Renal pelvis (tissue), 4 donors: ENCODE data around the gene FAM151B. TPM values are rescaled to one million over a fixed set of nuclear protein-coding genes. Genes with fewer than 3 reads are reported as not detected.
"Not testable (repeated sequence)": the region's sequence is repeated elsewhere in the genome, so short reads cannot be mapped to it uniquely, and the experiment has no call there.

Source experiments
- DNase-seq: peaks from one replicate; pipeline ENCODE4 v3.0.0-alpha.2; 2013
- polyA plus RNA-seq, 3 donors: library from polyadenylated mRNA; unstranded; fragments of 120-200 nt; gene quantifications; one replicate each; pipeline ENCODE4 v1.2.1, GENCODE V29; 2013; ENCODE audit not compliant: insufficient read length in 3 of 3

The FAM151B gene
- polyA plus RNA-seq, 3 donors, result 1.4 to 5.0 (median 3.1) TPM

DNA sequence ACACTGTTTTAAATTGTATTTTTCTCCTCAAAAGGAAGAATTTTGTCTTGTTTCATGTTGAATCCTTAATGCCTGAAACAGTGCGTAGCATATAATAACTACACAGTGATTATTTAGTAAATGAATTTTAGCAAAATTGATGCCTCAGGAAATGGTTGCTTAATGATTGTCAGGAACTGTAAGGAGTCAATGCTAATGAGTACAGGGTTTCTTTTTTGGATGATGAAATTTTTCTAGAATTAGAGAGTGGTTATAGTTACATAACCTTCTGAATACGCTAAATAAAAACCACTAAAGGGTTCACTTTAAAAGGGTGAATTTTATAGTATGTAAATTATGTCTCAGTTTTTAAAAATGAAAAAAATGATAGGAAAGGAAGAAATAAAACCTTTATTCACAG is 14.9 kb downstream of the FAM151B start:
- DNase-seq, result no peak

DNA sequence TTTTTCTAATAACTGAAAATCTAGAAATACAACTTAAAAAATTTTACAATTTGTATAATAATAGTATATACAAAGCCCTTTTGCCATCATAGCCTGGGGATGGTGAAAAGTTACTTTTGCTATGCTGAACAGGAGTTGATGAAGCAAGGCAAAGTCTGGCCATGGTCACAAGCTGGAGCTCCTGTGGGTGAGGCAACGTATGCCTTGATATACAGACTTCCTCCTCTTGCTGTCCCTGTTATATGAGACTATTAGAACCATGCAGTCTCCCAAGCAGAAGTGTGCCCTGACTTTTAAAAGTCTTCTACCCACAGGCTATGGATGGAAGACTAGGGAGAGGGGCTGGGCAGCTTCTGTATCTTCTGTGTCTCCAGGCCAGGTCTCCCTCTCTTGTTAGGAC is 15.7 kb downstream of the FAM151B start:
- no peak for DNase-seq

DNA sequence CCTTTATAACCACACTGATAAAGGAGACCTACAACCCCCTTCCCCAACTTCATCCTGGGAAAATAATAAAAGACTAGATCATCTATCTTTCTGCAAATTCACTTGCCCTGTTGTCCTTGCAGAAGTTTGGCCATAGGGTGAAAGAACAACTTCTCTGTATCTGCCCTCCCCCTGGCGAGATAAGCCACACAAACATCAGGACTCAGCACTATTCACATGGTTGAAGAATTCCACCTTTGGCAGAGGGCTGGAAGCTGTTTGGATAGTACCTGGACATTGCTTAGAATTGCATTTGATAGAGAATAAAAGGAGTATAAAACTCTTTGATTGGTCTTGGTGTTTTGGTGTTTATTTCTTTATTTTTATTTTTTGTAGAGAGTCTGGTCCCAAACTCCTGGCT is 16.9 kb downstream of the FAM151B start:
- no peak for DNase-seq

DNA sequence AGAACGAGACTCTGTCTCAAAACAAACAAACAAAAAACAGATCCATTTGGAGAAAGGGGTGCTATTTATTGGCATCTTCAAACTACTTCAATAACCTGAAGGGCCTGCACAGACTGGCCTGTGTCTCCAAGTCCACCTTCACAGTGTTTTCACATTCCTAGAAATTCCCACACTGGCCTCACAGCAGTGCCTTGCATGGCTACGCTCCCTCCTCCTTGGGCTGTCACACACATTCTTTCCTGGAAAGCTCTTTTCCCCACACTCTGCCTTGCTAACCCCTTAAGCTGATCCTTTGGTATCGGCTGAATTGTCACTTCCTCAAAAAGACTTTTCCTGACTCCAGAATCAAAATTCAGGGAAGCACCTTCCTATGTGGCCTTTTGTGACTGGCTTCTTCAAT is 19.8 kb downstream of the FAM151B start:
- DNase-seq, result no peak

DNA sequence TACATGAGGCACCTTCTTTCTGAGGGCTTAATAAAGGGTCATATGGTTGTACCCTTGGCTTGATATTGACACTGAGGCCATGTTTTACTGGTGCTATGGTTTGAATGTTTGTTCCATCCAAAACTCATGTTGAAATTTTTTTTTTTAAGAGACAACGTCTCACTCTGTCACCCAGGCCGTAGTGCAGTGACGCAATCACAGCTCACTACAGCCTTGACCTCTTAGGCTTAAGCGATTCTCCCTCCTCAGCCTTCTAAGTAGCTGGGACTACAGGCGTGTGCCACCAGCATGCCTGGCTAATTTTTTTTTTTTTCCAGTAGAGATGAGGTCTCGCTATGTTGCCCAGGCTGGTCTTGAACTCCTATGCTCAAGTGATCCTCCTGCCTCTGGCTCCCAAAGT is 20.9 kb downstream of the FAM151B start:
- no peak for DNase-seq

DNA sequence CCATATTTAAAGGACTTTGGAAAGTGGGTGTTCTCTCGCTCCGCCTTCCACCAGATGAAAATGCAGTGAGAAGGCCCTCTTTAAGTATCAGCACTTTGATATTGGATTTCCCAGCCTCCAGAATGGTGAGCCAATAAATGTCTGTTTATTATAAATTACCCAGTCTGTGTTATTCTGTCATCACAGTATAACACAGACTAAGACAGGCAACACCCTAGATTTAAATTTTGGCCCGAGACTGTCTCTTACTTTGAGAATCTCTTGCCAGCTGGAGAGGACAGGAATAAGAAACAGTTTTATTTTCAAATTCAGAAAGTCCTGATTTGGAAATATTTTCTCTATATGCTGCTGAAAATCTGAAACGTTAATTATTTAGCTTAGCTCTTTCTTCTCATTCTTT is 21.5 kb downstream of the FAM151B start:
- no peak for DNase-seq

DNA sequence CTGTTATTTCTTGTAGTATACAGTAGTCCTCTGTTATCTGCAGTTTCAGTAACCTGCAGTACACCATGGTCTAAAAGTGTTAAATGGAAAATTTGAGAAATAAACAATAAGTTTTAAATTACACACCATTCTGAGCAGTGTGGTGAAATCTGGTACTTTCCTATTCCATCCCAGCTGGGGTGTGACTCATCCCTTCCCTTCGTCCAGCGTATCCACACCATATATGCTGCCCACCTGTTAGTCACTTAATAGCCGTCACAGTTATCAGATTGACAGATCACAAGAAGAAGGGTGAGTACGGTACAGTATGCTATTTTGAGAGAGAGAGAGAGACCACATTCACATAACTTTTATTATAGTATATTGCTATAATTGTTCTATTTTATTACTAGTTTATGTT is 28.9 kb downstream of the FAM151B start:
- no peak for DNase-seq

DNA sequence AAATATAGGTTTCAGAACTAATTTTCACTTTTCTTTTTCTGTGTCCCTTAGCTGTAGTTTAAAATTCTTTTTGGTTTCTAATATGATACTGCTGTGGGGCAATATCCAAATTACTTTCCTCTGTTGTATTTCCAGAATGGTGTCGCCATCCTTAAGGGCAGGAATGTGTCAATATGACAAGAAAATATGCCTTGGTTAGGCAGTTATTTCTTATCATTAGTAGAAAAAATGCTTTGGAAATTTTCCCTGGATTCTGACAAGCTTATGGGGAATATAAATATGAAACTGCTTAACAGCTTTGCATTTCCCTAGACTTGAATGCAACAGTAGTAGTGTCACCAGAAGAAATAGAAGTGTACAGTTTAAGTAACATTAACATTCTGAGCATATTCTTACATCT is 52.8 kb downstream of the FAM151B start:
- DNase-seq, result no peak

DNA sequence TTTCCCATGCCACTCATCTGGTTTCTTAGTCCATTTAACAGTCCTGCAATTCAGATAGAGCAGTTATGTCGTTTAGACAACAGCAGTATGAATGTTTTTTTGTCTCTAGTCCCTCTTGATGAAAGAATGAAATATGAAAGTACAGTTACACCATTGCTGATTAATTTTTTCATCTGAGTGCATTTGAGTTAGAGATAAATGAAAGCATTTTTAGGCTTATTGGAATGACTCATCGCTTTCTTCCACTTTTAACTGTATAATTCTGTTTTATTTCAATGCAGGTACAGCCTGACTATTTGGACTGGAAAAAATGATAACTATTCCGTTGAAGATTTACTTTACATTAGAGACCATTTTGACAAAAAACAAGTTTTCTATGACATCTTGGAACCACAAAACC is 53.5 kb downstream of the FAM151B start:
- no peak for DNase-seq

DNA sequence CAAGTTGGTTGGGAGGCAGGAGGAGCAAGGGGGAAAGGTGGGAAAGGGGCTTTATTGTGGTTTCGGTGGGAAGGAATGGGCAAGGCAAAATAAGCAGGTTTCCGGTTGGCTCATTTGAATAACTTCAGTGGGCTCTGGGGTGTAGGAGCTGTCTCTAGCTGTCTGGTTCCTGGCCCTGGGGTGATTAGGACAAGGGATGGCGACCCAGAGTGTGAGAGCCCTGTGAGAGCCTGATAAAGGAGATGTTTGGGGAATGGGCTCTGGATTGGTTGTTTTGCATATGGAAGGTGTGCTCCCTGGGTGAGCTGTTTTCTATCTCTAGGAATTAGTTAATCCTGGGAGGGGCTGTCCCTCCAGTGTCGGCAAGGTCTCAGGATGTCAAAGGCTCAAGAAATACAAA is 66.7 kb downstream of the FAM151B start:
- DNase-seq, result no peak

DNA sequence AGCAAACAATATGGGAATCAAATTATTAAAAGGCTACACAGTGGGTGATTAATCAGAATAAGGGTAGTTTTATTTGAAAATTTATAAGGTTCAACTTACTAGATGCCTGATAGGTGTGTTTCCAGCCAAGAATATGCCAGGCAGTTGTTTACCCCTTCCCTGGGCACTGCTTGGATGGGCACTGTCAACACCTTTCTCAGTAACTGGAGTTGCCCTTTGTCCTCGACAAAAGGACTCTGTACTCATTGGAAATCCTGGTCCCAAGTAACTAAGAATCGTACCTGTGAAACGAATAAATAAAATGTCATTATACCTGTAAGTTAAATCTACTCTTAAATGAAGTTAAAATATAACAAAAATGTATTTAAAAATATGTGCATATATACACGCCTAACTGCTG is 67.2 kb downstream of the FAM151B start:
- DNase-seq, result no peak

DNA sequence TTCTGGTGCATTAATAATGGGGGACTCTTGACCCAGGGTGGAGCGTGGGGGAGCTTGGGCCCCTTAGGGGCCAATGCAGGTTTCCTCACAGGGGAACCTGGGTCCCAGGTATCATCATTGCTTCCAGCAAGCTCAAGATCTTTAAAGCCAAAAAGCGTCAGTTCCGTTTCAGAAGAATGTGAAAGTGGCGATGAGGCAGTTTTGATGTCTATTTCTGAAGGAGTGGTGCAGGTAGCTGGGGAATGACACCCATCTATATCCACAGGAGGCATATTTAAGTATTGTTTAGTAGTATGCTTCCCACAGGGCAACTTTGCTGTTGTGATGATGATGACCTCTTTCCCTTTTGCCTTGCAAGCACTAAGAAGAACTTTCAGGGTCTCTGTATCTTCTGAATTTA is 71.3 kb downstream of the FAM151B start:
- DNase-seq, result no peak

DNA sequence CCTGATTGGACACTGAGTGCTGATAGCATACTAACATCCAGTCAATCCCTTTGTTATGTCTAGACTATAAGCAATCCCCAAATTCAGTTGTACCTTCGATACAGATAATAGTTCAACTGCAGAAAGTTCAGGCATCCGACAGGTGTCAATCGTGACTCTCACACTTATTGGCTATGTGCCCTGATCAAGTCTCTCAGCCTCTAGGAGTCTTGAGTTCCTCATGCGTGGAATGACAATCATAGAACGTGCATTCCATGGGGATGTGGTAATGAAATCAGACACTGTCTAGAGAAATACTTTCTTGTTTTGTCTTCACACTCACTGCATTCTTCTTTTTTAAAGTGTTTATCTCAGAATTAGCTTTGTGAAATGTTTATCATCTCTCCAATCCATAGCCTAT is 77.4 kb downstream of the FAM151B start:
- no peak for DNase-seq

DNA sequence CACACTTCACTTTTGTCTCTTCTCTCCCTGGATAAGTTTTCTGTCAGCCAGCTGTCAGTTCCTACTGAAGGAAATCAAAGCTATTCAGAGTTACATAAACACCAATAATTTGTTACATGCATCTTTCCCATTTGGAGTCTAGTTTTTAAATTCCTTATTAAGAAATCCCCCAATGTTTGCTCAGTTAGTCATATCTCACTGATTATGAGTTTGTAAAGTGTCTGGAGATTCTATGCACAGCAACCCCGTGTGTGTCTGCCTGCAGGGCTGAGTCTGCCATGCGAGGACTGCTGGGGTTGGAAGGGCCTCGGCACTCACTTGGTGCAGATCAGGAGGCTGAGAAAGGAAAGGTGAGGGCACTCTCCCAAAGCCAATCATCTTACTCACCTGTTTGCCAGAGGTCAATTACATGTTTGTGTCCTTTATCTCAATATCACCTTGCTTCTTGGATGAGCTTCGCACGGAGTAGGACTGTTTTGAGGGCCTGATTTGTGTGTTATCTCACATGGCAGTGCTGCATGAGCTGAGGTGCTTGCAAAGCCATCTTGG is 78.9 kb downstream of the FAM151B start:
- no peak for DNase-seq

DNA sequence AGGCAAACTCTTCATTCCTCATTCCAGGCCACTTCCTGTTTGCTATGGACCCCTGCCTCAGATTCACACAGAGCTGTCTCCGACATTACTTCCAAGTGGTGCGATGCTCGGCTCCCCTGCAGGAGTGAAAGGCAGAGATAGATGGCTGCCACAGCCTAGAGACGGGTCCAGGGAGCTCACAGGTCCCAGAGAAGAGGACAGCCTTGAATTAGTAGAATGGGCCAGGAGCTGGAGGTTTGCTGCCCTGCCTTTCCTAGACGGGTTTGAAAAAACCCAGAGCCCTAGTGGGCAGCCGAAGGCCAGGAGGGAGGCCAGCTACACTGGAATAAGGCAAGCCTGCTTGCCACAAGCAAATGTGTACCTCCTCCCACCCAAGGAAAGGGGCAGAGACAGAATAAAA is 80.4 kb downstream of the FAM151B start:
- DNase-seq, result no peak

DNA sequence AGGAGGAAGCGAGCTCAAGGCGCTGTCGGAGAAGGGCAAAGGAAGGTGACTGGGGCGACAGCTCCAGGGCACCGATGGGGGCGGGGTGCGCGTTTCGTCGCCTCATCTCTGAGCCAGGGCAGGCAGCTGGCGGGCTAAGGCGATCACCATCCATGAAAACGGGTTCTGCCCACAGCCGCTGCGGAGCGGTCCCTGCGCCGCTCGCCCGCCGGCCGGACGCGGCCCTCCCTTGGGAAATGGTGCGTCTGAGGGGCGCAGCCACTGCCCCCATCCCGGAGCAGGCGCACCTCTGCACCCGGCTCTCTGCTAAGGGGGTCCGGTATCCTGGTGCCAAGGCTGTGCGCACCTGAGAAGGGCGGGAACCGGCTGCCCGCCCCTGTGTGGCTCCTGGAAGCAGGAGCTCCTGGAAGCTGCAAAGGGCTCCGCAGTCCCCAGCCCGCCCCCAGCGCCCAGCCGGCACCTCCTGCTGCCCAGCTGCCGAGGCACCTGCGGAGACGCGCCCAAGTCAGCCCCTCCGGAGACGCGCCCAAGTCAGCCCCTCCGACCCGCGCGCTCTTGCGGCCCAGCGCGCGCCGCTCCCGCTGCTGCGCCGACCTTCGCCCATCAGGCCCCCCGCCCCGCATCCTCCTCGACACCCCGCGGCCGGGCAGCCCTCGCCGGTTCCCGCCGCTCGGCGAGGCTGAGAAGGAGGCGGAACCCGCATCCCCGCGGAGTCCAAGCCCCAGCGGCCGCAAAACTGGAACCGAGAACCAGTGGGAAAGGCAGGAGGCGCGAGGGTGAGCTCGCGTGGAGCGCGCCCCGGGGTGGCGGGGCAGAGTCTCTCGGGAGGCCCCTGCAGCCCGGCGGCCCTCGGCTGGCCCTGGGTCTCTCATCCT is 81.4 kb downstream of the FAM151B start:
- no peak for DNase-seq

DNA sequence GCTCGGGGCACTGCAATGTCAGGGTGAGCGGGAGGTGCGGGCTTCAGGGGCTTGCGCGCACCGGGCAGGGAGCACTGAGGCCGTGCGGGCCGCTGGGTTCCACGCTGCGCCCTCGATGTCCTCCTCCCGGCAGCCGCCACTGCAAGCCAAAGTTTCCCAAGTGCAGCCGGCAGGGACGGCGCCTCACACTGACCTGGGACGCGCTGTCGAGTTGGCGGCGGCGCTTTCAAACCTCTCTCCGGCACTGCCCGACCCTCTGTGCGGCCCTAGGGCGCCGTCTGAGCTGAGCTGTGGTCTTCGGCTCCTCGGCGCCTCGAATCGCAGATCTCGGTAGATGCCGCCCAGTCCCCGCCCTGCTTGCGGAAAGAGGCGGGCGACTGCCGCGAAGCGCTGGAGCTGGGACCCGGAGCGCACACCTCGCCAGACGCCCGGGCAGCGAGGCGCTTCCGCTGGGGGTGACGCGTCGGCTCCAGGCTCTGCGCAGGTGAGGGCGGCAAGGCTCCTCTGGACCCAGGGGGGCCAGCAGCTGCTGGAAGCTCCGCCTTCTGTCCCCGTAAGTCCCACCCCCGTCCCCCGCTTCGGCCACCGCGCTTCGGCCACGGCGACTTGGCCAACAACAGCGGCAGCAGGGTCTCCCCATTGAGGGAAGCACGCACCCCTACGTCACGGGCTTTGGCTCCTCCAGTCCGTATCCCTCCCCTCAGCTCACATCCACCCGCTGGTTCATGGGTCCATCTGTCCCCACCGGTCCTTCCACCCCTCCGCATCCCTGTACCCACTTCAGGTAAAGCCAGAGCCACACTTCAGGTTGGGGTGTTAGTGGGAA is 82.3 kb downstream of the FAM151B start, which contains the start of gene ANKRD34B:
TSS of gene ANKRD34B (minus strand) at position 320 of the 826 bp plus-strand sequence. CDS start 10,261 bp downstream, outside the sequence.
- peak; percentile 16 for DNase-seq

DNA sequence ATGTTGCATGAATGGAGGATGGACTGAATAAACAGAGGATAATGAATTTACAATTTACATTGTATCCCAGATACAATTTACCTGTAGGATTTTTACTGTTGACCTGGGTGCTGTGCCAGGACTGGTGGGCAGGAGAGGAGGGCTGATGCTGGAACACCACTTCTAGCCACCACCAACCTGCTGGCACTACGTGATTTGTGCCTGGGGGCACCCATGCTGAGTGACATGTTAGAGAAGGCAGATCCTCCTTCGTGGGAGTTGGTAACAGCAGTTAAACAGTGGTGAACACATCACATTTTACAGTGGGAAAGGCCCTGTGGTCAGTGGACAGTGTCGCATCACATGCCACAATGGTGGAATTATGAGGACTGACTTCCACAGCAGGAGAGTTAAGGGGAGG is 85.2 kb downstream of the FAM151B start:
- DNase-seq, result no peak

DNA sequence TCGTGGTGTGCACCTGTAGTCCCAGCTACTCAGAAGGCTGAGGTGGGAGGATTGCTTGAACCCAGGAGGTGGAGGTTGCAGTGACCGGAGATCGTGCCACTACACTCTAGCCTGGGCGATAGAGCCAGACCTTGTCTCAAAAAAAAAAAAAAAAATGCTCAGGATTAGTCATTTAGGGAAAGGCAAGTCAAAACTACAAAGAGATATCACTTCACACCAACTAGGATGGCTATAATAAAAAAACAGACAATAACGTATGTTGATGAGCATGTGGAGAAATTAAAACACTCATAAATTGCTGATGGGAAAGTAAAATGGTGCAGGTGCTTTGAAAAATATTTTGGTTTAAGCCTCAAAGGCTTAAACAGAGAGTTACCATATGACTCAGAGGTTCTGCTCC is 88.5 kb downstream of the FAM151B start:
- DNase-seq, result no peak

DNA sequence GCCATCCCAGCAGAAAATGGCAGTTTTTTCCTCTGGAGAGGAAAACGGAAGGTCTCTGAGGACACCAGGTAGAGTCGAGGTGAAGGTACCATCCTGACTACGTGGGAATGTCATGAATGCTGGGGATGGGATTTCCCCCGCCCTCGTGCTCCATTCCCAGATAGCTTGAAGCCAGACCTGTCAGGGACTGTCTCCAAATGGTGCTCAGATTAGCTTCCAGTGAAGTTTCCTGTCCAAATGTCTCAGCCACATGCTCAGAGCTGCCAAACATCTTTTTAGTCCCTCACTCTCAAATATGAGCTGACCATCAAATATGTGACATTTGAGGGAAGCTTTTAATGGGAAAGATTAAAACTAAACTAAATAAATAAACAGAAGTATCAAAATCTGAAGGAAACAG is 89.8 kb downstream of the FAM151B start:
- no peak for DNase-seq

DNA sequence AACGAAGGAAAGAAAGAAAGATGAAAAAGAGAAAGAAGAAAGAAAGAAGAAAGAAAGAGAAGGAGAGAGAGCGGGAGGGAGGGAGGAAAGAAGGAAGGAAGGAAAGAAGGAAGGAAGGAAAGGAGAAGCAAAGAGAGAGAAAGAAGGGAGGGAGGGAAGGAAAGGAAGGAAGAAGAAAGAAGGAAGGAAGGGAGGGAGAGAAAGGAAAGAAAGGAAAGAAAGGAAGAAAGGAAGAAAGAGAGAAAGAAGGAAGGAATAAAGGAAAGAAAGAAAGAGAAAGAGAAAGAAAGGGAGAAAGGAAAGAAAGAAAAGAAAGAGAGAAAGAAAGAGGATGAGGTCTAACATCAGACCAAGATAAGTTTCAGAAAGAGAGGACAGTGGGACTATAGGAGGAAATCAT is 91.2 kb downstream of the FAM151B start:
- no peak for DNase-seq

DNA sequence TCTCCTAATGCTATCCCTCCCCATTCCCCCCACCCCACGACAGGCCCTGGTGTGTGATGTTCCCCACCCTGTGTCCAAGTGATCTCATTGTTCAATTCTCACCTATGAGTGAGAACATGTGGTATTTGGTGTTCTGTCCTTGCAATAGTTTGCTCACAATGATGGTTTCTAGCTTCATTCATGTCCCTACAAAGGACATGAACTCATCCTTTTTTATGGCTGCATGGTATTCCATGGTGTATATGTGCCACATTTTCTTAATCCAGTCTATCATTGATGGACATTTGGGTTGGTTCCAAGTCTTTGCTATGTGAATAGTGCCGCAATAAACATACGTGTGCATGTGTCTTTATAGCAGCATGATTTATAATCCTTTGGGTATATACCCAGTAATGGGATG is 92.4 kb downstream of the FAM151B start:
- not testable (repeated sequence) for DNase-seq

DNA sequence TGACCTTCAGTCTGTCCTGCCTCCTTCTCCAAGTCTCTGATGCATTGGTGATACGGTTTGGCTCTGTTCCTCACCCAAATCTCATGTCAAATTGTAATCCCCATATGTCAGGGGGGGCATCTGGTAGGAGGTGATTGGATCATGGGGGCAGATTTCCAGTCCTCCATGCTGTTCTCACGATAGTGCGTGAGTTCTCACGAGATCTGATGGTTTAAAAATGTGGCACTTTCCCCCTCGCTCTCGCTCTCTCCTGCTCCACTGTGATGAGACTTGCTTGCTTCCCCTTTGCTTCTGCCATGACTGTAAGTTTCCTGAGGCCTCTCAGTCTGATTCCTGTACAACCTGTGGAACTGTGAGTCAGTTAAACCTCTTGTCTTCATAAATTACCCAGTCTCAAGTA is 96.9 kb downstream of the FAM151B start:
- DNase-seq, result no peak
